Stimulated activated CD8-positive, alpha-beta memory T cell treated with anti-CD3 and anti-CD28 coated beads, Interleukin-7, amount 100 ng/mL, for 1 hour (primary cell): ENCODE measurements around the gene ZNF606.

ENCODE experiments used
- DNase-seq, 2 donors: peaks; one replicate each; pipeline ENCODE4 v3.0.0-alpha.2; 2020; ENCODE audit warnings: low read depth in 2 of 2

ZNF606 gene

DNA sequence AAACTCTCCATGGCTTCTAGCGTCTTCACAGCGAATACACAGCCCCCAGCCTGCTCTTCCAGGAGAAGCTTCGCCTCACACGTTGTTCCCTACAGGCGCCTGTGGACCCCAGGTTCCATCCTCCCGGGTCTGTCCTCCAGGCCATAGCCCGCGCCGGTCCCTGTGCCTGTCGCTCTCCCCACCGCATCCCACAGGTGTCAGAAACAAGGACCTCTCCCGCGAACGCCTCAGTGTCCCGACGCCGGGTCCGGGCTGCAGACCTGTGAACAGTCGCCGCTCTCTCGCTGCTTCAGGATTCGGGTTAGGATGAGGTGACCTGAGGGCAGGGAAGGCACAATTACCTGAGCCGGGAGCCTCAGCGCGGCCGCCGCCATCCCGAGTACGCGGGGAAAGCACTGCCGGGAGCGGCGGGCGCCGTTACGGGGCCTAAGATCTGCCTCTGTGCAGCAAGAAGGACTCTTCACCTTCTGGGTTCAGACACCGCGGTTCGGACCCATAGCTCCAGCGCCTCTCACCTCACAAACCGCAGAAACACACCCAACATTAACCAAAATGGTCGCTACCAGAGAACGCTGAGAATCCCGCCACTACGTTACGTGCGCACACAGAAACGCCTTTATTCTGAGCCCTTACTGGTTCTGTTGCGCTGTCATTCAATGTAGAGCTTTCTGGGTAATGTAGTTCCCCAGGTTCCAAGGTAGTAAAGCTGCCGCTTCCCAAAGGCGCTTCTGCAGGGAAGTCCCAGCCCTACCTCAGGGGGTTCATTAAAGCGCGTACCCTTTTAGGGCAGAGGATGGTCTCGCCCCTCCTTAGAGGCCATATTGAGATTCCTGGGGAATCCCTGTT, 67.6 kb downstream of the ZNF606 start, which contains the start of gene ZNF418:
ZNF418 (minus strand) TSS at position 583 of the 846 bp plus-strand sequence. CDS start 1,580 bp downstream, outside the sequence.
- peak; percentile 12 to 14 for DNase-seq

- DNase-seq: no peak
Measured at GRCh38 chr19:57927587-57927986, 75.0 kb downstream of the ZNF606 start.
